Gastrocnemius medialis (tissue), 4 donors: ENCODE measurements around the gene IDUA. TPM values are rescaled to one million over a fixed set of nuclear protein-coding genes. Genes with fewer than 3 reads are reported as not detected.

Experiments
- ATAC-seq, 2 donors: fragments of 150-250 bp; one replicate each; pipeline ENCODE4 v1.9.1; 2016
- DNase-seq, 2 donors: peaks; one replicate each; pipeline ENCODE4 v3.0.0-alpha.2; 2019
- H3K27ac ChIP-seq, 4 donors: fragments of 200-600 bp; sonication (generic); 1 replicate in 1 of 4; 2 replicates in 3 of 4; pipeline ENCODE4 v1.5.1; 2016 to 2018; ENCODE audit warnings: mild to moderate bottlenecking in 2 of 4, moderate library complexity in 1 of 4
- H3K27me3 ChIP-seq, 3 donors: fragments of 200-600 bp; sonication (generic) in 2 of 3; 1 replicate in 1 of 3; 2 replicates in 2 of 3; pipeline versions ENCODE4 v1.5.1 to v1.6.0; 2016 to 2019; ENCODE audit warnings: mild to moderate bottlenecking in 1 of 3, moderate library complexity in 1 of 3
- H3K36me3 ChIP-seq, 2 donors: fragments of 200-600 bp; sonication (generic) in 1 of 2; one replicate each; pipeline ENCODE4 v1.5.1; 2017 to 2018
- H3K4me1 ChIP-seq, 2 donors: fragments of 200-600 bp; sonication (generic) in 1 of 2; one replicate each; pipeline ENCODE4 v1.5.1; 2016 to 2017; ENCODE audit warnings: mild to moderate bottlenecking in 2 of 2
- H3K4me3 ChIP-seq, 4 donors: fragments of 200-600 bp; sonication (generic) in 3 of 4; 1 replicate in 1 of 4; 2 replicates in 3 of 4; pipeline ENCODE4 v1.5.1; 2016 to 2019; ENCODE audit warnings: mild to moderate bottlenecking in 2 of 4
- H3K9me3 ChIP-seq, 3 donors: fragments of 200-600 bp; sonication (generic) in 2 of 3; 1 replicate in 1 of 3; 2 replicates in 2 of 3; pipeline ENCODE4 v1.5.1; 2016 to 2019
- CTCF ChIP-seq, 5 experiments: fragments of 450-650 bp in 3 of 5; fragments of 200-600 bp in 2 of 5; sonication (generic) in 2 of 5; IDR thresholded peaks in 4 of 5; conservative IDR thresholded peaks in 1 of 5; 1 replicate in 4 of 5; 2 replicates in 1 of 5; pipeline ENCODE4 v1.5.1; 2016 to 2019; ENCODE audit warnings: antibody characterized with exemption in 5 of 5, mild to moderate bottlenecking in 3 of 5, moderate library complexity in 3 of 5
- POLR2A ChIP-seq, 2 donors: fragments of 450-650 bp; IDR thresholded peaks; one replicate each; pipeline ENCODE4 v1.6.1; 2017; ENCODE audit warnings: antibody characterized with exemption in 2 of 2, mild to moderate bottlenecking in 2 of 2, moderate library complexity in 2 of 2
- in situ Hi-C, 4 donors: fragments of 200-750 bp; cut with MboI; loops; one replicate each; pipeline versions ENCODE4 v1.15.0 to v1.8.0; 2017; ENCODE audit warnings: low sequenced_read_pairs in 4 of 4
- intact Hi-C: fragments of 100-400 bp; cut with DNase I; formaldehyde crosslinking; loops from one replicate; pipeline ENCODE4 v1.15.1; 2023; ENCODE audit warnings: low total_unique reads
- total RNA-seq, 4 donors: library from RNA; depleted of rRNA; stranded (reverse); fragments of >200 nt; gene quantifications; one replicate each; pipeline versions ENCODE4 v1.1.0 to v1.2.3, GENCODE V29; 2016

The IDUA gene
- total RNA-seq, 4 donors from 2014 or later = 0.12 to 10.8 (median 2.4) TPM

GRCh38 chr4:967113-968104 lies 19.4 kb upstream of the IDUA start:
- H3K27ac ChIP-seq = no peak overlapping the region
- in situ Hi-C loops = no loop called here
- DNase-seq (no peak), ATAC-seq (no peak)
- H3K4me3 ChIP-seq = no peak overlapping the region
- no peaks in the 10 kb centered on the region for H3K9me3 ChIP-seq
- peaks cover 11 to 13% of the 10 kb centered on the region in 2 donors for H3K4me1 ChIP-seq
- H3K27me3 ChIP-seq = no peaks in the 10 kb centered on the region
- no peaks in the 10 kb centered on the region for H3K36me3 ChIP-seq
- intact Hi-C loops = no loop called here
- TF ChIP-seq POLR2A (IDR thresholded peaks at IDR 0.05) = no peak
- no peak for TF ChIP-seq CTCF (IDR thresholded peaks at IDR 0.05 in 4 of 5, conservative IDR thresholded peaks at IDR 0.05 in 1 of 5)

GRCh38 chr4:968221-968620 lies 18.6 kb upstream of the IDUA start:
- DNase-seq (no peak), ATAC-seq (no peak)
- H3K4me1 ChIP-seq = peaks cover 15 to 16% of the 10 kb centered on the region in 2 donors
- no peak overlapping the region for H3K27ac ChIP-seq
- TF ChIP-seq POLR2A (IDR thresholded peaks at IDR 0.05) (no peak), CTCF (IDR thresholded peaks at IDR 0.05 in 4 of 5, conservative IDR thresholded peaks at IDR 0.05 in 1 of 5) (no peak)
- in situ Hi-C loops = no loop called here
- intact Hi-C loops = no loop called here
- no peaks in the 10 kb centered on the region for H3K27me3 ChIP-seq
- no peak overlapping the region for H3K4me3 ChIP-seq
- no peaks in the 10 kb centered on the region for H3K9me3 ChIP-seq
- H3K36me3 ChIP-seq = no peaks in the 10 kb centered on the region

GRCh38 chr4:968621-969394 lies 18.0 kb upstream of the IDUA start:
- Histone ChIP-seq H3K4me3 (no peak overlapping the region), H3K9me3 (no peaks in the 10 kb centered on the region), H3K27ac (no peak overlapping the region), H3K36me3 (no peaks in the 10 kb centered on the region), H3K4me1 (peaks cover 15 to 16% of the 10 kb centered on the region in 2 donors), H3K27me3 (no peaks in the 10 kb centered on the region)
- DNase-seq = no peak
- in situ Hi-C loops = no loop called here
- TF ChIP-seq POLR2A (IDR thresholded peaks at IDR 0.05) = no peak
- no peak for TF ChIP-seq CTCF (IDR thresholded peaks at IDR 0.05 in 4 of 5, conservative IDR thresholded peaks at IDR 0.05 in 1 of 5)
- intact Hi-C loops = no loop called here
- ATAC-seq = no peak

GRCh38 chr4:970046-970745 lies 16.6 kb upstream of the IDUA start:
- Histone ChIP-seq H3K27me3 (no peaks in the 10 kb centered on the region), H3K27ac (no peak overlapping the region), H3K36me3 (no peaks in the 10 kb centered on the region), H3K4me3 (no peak overlapping the region), H3K9me3 (no peaks in the 10 kb centered on the region), H3K4me1 (peaks cover 15 to 16% of the 10 kb centered on the region in 2 donors)
- ATAC-seq (no peak), DNase-seq (no peak)
- in situ Hi-C loops (no loop called here), intact Hi-C loops (no loop called here)
- TF ChIP-seq CTCF (IDR thresholded peaks at IDR 0.05 in 4 of 5, conservative IDR thresholded peaks at IDR 0.05 in 1 of 5) (no peak), POLR2A (IDR thresholded peaks at IDR 0.05) (no peak)
